MM.1S (cell line): ENCODE measurements around the gene SECISBP2.

ENCODE experiments used
- EZH2 ChIP-seq: fragments of 300-600 bp; sonication (generic); optimal IDR thresholded peaks from 2 replicates; pipeline ENCODE3; 2017; ENCODE audit warnings: low read depth, mild to moderate bottlenecking, antibody characterized with exemption, low read length, mixed read lengths
- EZH2phosphoT487 ChIP-seq: fragments of 300-600 bp; sonication (generic); IDR thresholded peaks from 2 replicates; pipeline ENCODE4 v1.6.1; 2018; ENCODE audit warnings: antibody characterized with exemption, low read length

DNA sequence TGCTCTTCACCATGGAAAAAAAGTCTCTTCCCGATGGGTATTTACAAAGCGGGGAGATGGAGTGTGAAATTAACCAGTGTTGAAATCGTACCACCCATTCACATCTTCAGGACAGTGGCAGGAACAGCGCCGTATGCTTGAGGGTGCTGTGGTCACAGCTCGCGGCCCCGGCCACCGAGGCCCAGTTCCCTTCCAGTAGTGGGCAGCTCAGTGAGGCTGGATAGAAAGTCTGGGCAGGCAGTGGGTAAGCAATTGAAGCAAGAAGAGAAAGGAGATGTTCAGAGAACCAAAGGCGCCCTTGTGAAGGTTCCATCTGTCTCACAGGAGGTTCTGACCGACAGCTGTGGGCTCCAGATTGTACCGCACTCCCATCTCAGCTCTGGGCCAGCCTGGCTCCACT is 59.1 kb downstream of the SECISBP2 start:
- TF ChIP-seq EZH2phosphoT487 (no peak), EZH2 (no peak)
